Measurements from ENCODE around the gene BORCS8.
A peak's percentile ranks its signal among the peaks of the same experiment; 100 is the strongest.

BORCS8 gene

GRCh38 chr19:19213426-19214158 is 21.6 kb upstream of the BORCS8 start:
- no peak for DNase-seq

GRCh38 chr19:19212916-19213315 is 21.0 kb upstream of the BORCS8 start:
- no peak for DNase-seq

GRCh38 chr19:19211499-19212420 is 19.8 kb upstream of the BORCS8 start, which contains the start of gene NCAN:
TSS of gene NCAN (plus strand) at chr19:19211958. CDS start at chr19:19216954, 4,996 bp downstream.
- no peak for DNase-seq

GRCh38 chr19:19209372-19209771 is 17.4 kb upstream of the BORCS8 start:
- no peak for DNase-seq

- DNase-seq: no peak
These were observed 16.0 kb upstream of the BORCS8 start for GRCh38 chr19:19207637-19208572.

GRCh38 chr19:19206938-19207337 is 15.0 kb upstream of the BORCS8 start:
- no peak for DNase-seq

- DNase-seq: no peak
These were observed 13.8 kb upstream of the BORCS8 start for GRCh38 chr19:19205416-19206410.

- no peak for DNase-seq
These were observed 12.2 kb upstream of the BORCS8 start for GRCh38 chr19:19204181-19204580.

- DNase-seq: peak; percentile 97 to 98 (median 97)
These were observed 11.3 kb upstream of the BORCS8 start, which contains the start of gene NR2C2AP for GRCh38 chr19:19203012-19203856. TSS of gene NR2C2AP (minus strand) at chr19:19203414. CDS start at chr19:19203060, 354 bp downstream.

- no peak for DNase-seq
These were observed 10.7 kb upstream of the BORCS8 start for GRCh38 chr19:19202707-19203011.

GRCh38 chr19:19201697-19202630 is 10.0 kb upstream of the BORCS8 start:
- no peak for DNase-seq

- DNase-seq: no peak
These were observed 2.0 kb upstream of the BORCS8 start for GRCh38 chr19:19193926-19194325.

GRCh38 chr19:19192910-19193423 is 1.0 kb upstream of the BORCS8 start:
- DNase-seq: no peak

GRCh38 chr19:19191768-19192077 is 229 bp downstream of the BORCS8 start:
- no peak for DNase-seq

- no peak for DNase-seq
These were observed 5.2 kb downstream of the BORCS8 start for GRCh38 chr19:19186742-19187141.

- DNase-seq: peak; percentile 8 to 65 (median 48)
These were observed 5.9 kb downstream of the BORCS8 start for GRCh38 chr19:19185853-19186740.

- no peak for DNase-seq
These were observed 10.4 kb downstream of the BORCS8 start for GRCh38 chr19:19181488-19181998.
